ENCODE results near the gene NRXN2. TPM values are rescaled to one million over a fixed set of nuclear protein-coding genes. Genes with fewer than 3 reads are reported as not detected.

Gene NRXN2
- total and polyA plus RNA-seq, 4 donors, result 0.17 to 2.8 (median 1.4) TPM

GRCh38 chr11:64629103-64629502 is 93.9 kb downstream of the NRXN2 start:
- no peak overlapping the region for H3K27ac ChIP-seq (ENCODE audit: low read depth in 1 of 2, low read length in 2 of 2)
- DNase-seq (ENCODE audit: low spot score), result no peak
- WGBS, result 91% methylated on average over 6 of the region's 6 CpGs
- TF ChIP-seq RAD21 (IDR thresholded peaks at IDR 0.05) (no peak), EGR1 (IDR thresholded peaks at IDR 0.05; ENCODE audit: low read depth in 2 of 2) (no peak), ATF3 (IDR thresholded peaks at IDR 0.05) (no peak), NR2F2 (IDR thresholded peaks at IDR 0.05) (no peak), CTCF (IDR thresholded peaks at IDR 0.05; ENCODE audit: low read depth, low read length, missing input control) (no peak), JUND (IDR thresholded peaks at IDR 0.05) (no peak), YY1 (IDR thresholded peaks at IDR 0.05) (no peak), HNF4G (IDR thresholded peaks at IDR 0.05) (no peak), GABPA (IDR thresholded peaks at IDR 0.05 in 1 of 2, conservative IDR thresholded peaks at IDR 0.05 in 1 of 2) (no peak), MAX (IDR thresholded peaks at IDR 0.05) (no peak), TAF1 (conservative IDR thresholded peaks at IDR 0.05) (no peak), FOXA1 (IDR thresholded peaks at IDR 0.05) (no peak), REST (IDR thresholded peaks at IDR 0.05) (no peak), FOXA2 (IDR thresholded peaks at IDR 0.05) (no peak), HNF4A (conservative IDR thresholded peaks at IDR 0.05) (no peak)
- no peak overlapping the region for H3K9ac ChIP-seq (ENCODE audit: low read depth in 1 of 2, low read length in 2 of 2)
- no peak overlapping the region for H3K4me3 ChIP-seq (ENCODE audit: low read depth in 1 of 3, low read length in 3 of 3)
- H3K4me1 ChIP-seq (ENCODE audit: control insufficient read depth in 4 of 4, insufficient read depth in 4 of 4, low read length in 3 of 4), result no peaks in the 10 kb centered on the region
- H3K27me3 ChIP-seq (ENCODE audit: control insufficient read depth in 4 of 4, insufficient read depth in 4 of 4, low read length in 3 of 4), result no peaks in the 10 kb centered on the region
- no peaks in the 10 kb centered on the region for H3K9me3 ChIP-seq (ENCODE audit: control insufficient read depth in 4 of 4, low read length in 3 of 4)
- H3K36me3 ChIP-seq (ENCODE audit: control insufficient read depth in 4 of 4, insufficient read depth in 3 of 4, low read depth in 1 of 4, low read length in 3 of 4), result no peaks in the 10 kb centered on the region

- Histone ChIP-seq H3K9ac (ENCODE audit: low read depth in 1 of 2, low read length in 2 of 2) (no peak overlapping the region), H3K4me3 (ENCODE audit: low read depth in 1 of 3, low read length in 3 of 3) (no peak overlapping the region), H3K27me3 (ENCODE audit: control insufficient read depth in 4 of 4, insufficient read depth in 4 of 4, low read length in 3 of 4) (no peaks in the 10 kb centered on the region), H3K27ac (ENCODE audit: low read depth in 1 of 2, low read length in 2 of 2) (no peak overlapping the region), H3K36me3 (ENCODE audit: control insufficient read depth in 4 of 4, insufficient read depth in 3 of 4, low read depth in 1 of 4, low read length in 3 of 4) (no peaks in the 10 kb centered on the region), H3K4me1 (ENCODE audit: control insufficient read depth in 4 of 4, insufficient read depth in 4 of 4, low read length in 3 of 4) (no peaks in the 10 kb centered on the region), H3K9me3 (ENCODE audit: control insufficient read depth in 4 of 4, low read length in 3 of 4) (no peaks in the 10 kb centered on the region)
- 92% methylated on average over 2 of the region's 2 CpGs for WGBS
- no peak for DNase-seq (ENCODE audit: low spot score)
- no peak for TF ChIP-seq ATF3 (IDR thresholded peaks at IDR 0.05)
- TF ChIP-seq CTCF (IDR thresholded peaks at IDR 0.05; ENCODE audit: low read depth, low read length, missing input control), result no peak
- no peak for TF ChIP-seq YY1 (IDR thresholded peaks at IDR 0.05)
- no peak for TF ChIP-seq EGR1 (IDR thresholded peaks at IDR 0.05; ENCODE audit: low read depth in 2 of 2)
- no peak for TF ChIP-seq GABPA (IDR thresholded peaks at IDR 0.05 in 1 of 2, conservative IDR thresholded peaks at IDR 0.05 in 1 of 2)
- no peak for TF ChIP-seq REST (IDR thresholded peaks at IDR 0.05)
- no peak for TF ChIP-seq HNF4G (IDR thresholded peaks at IDR 0.05)
Measured at GRCh38 chr11:64628596-64628995, 94.4 kb downstream of the NRXN2 start.

All from liver (tissue), 9 donors.